ENCODE data around the gene HECTD4. TPM values are rescaled to one million over a fixed set of nuclear protein-coding genes. Genes with fewer than 3 reads are reported as not detected.

Gene HECTD4
- total RNA-seq, 1 experiment from 2014 or later, result 30.0 TPM

DNA sequence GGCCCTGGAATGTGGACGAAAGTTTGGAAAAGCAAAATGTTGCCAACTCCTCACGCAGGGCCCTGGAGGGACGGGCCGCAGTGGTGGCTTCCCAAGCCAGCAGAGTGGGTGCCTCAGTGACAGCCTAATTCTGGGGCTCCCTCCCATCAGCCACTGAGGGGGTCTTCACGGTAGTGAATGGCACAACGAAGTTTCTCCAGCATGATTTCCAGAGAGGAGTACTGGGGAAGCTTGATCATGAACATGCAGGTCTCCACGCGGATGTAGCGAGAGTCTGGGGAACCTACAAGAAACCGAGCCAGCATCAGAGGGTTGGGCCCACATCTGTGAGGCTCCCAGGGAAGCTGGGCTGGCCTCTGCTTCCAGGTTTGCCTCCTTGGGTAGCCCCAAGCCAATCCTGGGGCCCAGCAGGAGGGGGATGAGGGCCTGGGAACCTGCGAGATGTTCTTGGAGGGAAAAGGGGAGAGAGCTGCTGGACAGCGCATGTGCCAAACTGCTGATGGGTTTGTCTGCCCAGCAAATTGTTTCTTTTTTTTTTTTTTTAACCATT lies 219.9 kb downstream of the HECTD4 start:
- H3K4me1 Mint-ChIP-seq, result no peaks in the 10 kb centered on the region
- Histone ChIP-seq H3K4me1 (ENCODE audit: insufficient read depth, low read length) (no peaks in the 10 kb centered on the region), H3K9ac (ENCODE audit: extremely low read depth, insufficient read length, low read length) (no peak overlapping the region), H3K27me3 (ENCODE audit: insufficient read depth, low read length) (no peaks in the 10 kb centered on the region), H2BK120ac (ENCODE audit: low read depth, low read length, poor library complexity, severe bottlenecking) (no peak overlapping the region), H3K18ac (ENCODE audit: insufficient read length, low read depth, low read length) (no peak overlapping the region), H2BK20ac (ENCODE audit: low read depth, low read length, poor library complexity, severe bottlenecking) (no peak overlapping the region), H3K79me2 (ENCODE audit: insufficient read depth, low read length) (no peaks in the 10 kb centered on the region), H3K27ac (ENCODE audit: insufficient read length, low read depth, low read length) (no peak overlapping the region), H3K14ac (ENCODE audit: insufficient read depth, low read length) (no peak overlapping the region), H2AK5ac (ENCODE audit: insufficient read length, low read length) (no peak overlapping the region), H3K4ac (ENCODE audit: low read depth, low read length) (no peak overlapping the region), H2BK12ac (ENCODE audit: insufficient read length, low read depth, low read length) (no peak overlapping the region), H3K79me1 (ENCODE audit: insufficient read depth, low read depth, low read length, poor library complexity, severe bottlenecking) (no peaks in the 10 kb centered on the region), H4K91ac (ENCODE audit: insufficient read length, low read depth, low read length) (no peak overlapping the region), H3K4me2 (ENCODE audit: insufficient read depth, insufficient read length, low read length) (no peak overlapping the region), H4K5ac (ENCODE audit: insufficient read length, low read depth, low read length) (no peak overlapping the region), H2BK5ac (ENCODE audit: insufficient read length, low read length) (no peak overlapping the region), H2AFZ (ENCODE audit: low read length) (no peak overlapping the region), H3K23me2 (ENCODE audit: insufficient read length, low read depth, low read length, poor library complexity, severe bottlenecking) (no peaks in the 10 kb centered on the region), H2BK15ac (ENCODE audit: low read depth, low read length) (no peak overlapping the region), H3K23ac (ENCODE audit: insufficient read length, low read depth, low read length) (no peak overlapping the region), H4K8ac (replicated peaks; ENCODE audit: insufficient read length, low read depth, low read length) (no peak overlapping the region), H3K9me3 (ENCODE audit: control insufficient read depth, low read depth, low read length) (no peaks in the 10 kb centered on the region), H3T11ph (ENCODE audit: low read length) (no peak overlapping the region), H4K20me1 (ENCODE audit: control insufficient read depth, insufficient read depth, insufficient read length) (peaks cover 4% of the 10 kb centered on the region), H3K56ac (ENCODE audit: insufficient read length, low read depth, low read length) (no peak overlapping the region)
- no peak for DNase-seq
- TF ChIP-seq, protein P1, sequence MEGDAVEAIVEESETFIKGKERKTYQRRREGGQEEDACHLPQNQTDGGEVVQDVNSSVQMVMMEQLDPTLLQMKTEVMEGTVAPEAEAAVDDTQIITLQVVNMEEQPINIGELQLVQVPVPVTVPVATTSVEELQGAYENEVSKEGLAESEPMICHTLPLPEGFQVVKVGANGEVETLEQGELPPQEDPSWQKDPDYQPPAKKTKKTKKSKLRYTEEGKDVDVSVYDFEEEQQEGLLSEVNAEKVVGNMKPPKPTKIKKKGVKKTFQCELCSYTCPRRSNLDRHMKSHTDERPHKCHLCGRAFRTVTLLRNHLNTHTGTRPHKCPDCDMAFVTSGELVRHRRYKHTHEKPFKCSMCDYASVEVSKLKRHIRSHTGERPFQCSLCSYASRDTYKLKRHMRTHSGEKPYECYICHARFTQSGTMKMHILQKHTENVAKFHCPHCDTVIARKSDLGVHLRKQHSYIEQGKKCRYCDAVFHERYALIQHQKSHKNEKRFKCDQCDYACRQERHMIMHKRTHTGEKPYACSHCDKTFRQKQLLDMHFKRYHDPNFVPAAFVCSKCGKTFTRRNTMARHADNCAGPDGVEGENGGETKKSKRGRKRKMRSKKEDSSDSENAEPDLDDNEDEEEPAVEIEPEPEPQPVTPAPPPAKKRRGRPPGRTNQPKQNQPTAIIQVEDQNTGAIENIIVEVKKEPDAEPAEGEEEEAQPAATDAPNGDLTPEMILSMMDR (conservative IDR thresholded peaks at IDR 0.05), result no peak
- peaks cover 39 to 57% (median 52%) of the 10 kb centered on the region in 3 experiments for H3K36me3 Mint-ChIP-seq (ENCODE audit: insufficient read depth in 1 of 3, low read depth in 3 of 3)
- peaks cover 1% of the 10 kb centered on the region; the same call in 1 of the 2 replicates for H3K27me3 Mint-ChIP-seq (ENCODE audit: low read depth)
- peaks cover 4 to 14% of the 10 kb centered on the region in 2 experiments for H3K9me3 Mint-ChIP-seq
- WGBS (ENCODE audit: extremely low coverage, insufficient read length, low lambda C conversion rate), result no CpG with 5 or more reads among the region's 12 CpGs
- no peak overlapping the region; a peak in 1 of 7 replicates for H3K27ac Mint-ChIP-seq
- no peak overlapping the region for H3K4me3 Mint-ChIP-seq

Measured in H9 (cell line).